ENCODE data around the gene KIF11. TPM values are rescaled to one million over a fixed set of nuclear protein-coding genes. Genes with fewer than 3 reads are reported as not detected.
"Not testable (repeated sequence)": the region's sequence is repeated elsewhere in the genome, so short reads cannot be mapped to it uniquely, and the experiment has no call there.

The KIF11 gene
- polyA plus RNA-seq, 6 donors from 2014 or later, result 0.41 to 1.1 (median 0.60) TPM; not detected in 1

DNA sequence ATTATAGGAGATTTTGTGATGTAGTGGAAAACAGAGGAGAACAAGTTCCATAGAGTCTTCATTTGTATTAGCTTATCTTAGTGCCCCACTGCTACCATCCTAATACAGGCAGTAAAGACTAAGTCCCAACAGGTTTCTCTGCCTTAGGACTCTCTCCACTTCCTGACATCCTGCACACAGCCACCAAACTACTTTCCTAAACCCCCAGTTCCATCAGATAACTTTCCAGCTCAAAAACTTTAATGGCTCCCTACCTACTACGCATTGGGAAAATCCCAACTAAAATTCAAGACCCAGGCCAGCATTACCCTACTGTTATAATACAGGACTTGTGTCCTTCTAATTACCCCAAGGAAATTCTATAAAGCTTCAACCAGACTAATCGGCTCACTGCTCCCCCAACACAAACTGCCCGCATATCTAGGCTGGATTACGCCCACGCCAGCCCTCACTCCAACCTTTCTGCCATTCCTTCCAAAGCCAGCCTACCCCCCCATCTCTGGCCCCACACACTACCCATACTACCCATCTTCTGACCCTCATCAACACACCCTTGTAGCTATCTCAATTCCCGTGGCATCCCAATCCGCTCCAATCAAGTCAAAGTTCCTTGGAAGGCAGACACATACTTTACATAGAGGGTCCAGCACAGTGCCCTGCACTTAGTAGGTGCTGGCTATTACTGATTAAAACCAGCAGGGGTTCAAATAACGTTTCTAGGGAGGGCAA lies 20.4 kb upstream of the KIF11 start:
- no peaks in the 10 kb centered on the region for H3K27me3 Mint-ChIP-seq
- peak overlapping the region in 3 of 6 donors; percentile 0 to 78 (median 64) for H3K27ac Mint-ChIP-seq
- peak overlapping the region; percentile 77 to 97 (median 94) for H3K4me3 Mint-ChIP-seq
- H3K9me3 Mint-ChIP-seq, result no peaks in the 10 kb centered on the region
- DNase-seq (no peak), ATAC-seq (ENCODE audit: low read depth in 2 of 2) (no peak)
- H3K36me3 Mint-ChIP-seq, result no peaks in the 10 kb centered on the region
- peaks cover 18 to 49% (median 32%) of the 10 kb centered on the region in 3 donors for H3K4me1 Mint-ChIP-seq

DNA sequence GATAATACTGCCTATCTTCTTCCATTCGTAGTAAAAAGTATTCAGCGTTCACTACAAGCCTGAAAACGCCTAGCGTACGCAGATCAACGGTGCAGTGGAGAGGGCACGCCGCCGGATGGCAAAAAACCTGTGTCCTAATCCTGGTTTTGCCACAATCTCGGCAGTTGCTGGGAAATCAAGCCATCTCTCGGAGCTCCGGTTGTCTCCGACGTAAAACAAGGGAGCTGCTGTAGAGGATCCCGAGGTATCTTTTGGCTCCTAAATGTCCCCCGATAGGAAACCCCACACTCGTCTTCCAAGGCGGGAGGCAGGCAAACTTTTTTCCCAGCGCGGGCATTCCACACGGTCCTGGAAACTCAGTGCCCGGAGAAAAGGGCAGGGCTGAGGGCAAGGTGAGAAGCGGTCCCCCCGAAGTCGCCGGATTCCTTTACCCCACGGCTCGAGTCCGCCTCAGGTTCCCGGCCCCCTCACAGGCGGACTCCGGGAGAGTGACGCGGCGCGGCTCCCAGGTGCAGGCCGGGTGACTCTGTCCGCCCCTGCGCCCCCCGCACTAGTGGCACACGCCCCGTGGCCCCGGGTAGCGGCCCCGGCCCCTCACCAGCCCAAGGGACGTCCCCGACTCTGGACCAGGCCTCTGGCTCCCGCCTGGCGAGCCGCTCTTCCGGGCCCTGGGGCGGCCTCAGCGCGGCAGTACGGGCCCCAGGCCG lies 19.7 kb upstream of the KIF11 start:
- ATAC-seq (ENCODE audit: low read depth in 2 of 2), result peak; percentile 8 to 17
- H3K4me1 Mint-ChIP-seq, result peaks cover 13 to 42% (median 26%) of the 10 kb centered on the region in 3 donors

DNA sequence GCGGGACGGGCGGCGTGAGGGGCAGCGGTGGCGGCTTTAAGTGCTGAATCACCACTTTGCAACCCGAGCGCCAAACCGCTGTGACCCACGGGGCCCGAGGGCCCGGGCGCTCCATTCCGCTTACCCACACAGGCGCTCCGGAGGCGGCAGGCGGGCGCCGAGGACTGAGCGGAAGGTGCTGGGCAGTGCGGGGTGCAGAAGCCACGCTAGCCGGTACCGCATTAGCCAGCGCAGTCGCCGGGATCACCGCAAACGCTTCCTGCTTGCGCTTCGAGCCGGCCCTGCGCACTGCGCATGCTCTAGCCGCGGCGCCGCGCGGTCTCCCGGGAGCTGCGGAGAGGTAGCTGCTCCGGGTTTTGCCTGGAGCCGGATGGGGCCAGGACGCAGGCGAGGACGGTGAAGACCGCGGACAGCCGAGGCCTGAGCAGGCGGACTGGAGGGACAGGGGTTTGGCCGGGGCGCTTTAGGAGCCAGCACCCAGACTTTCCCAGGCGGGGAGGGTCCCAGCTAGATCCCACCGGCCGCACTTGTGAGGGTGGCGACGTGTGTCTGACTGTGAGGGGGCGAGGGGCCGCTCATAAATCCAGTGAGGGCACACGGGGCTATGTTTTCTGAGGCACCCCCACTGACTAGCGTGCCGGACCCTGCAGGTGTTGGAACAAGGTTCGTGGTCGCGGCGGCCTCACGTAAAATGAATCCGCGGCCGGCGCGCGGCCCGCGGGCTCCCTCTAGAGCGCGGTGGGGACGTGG lies 19.0 kb upstream of the KIF11 start, which contains the start of gene IDE:
IDE (minus strand) TSS at position 296 of the 750 bp plus-strand sequence; CDS start at position 222, 74 bp downstream.
- H3K4me1 Mint-ChIP-seq, result peaks cover 13 to 42% (median 26%) of the 10 kb centered on the region in 3 donors
- H3K9me3 Mint-ChIP-seq, result no peaks in the 10 kb centered on the region
- peak within 1 kb of the TSS; percentile 70 to 95 (median 88) for H3K27ac Mint-ChIP-seq
- peak within 1 kb of the TSS; percentile 77 to 97 (median 94) for H3K4me3 Mint-ChIP-seq
- DNase-seq (peak; percentile 79), ATAC-seq (ENCODE audit: low read depth in 2 of 2) (peak; percentile 81)
- H3K27me3 Mint-ChIP-seq, result no peaks in the 10 kb centered on the region
- no peaks in the 10 kb centered on the region for H3K36me3 Mint-ChIP-seq

More for the DNA sequence above, 19.7 kb upstream of the KIF11 start:
- peak; percentile 18 for DNase-seq
- Mint-ChIP-seq H3K36me3 (no peaks in the 10 kb centered on the region), H3K4me3 (peak overlapping the region; percentile 77 to 97 (median 94)), H3K9me3 (no peaks in the 10 kb centered on the region), H3K27me3 (no peaks in the 10 kb centered on the region), H3K27ac (peak overlapping the region in 4 of 6 donors; percentile 50 to 70 (median 67))

DNA sequence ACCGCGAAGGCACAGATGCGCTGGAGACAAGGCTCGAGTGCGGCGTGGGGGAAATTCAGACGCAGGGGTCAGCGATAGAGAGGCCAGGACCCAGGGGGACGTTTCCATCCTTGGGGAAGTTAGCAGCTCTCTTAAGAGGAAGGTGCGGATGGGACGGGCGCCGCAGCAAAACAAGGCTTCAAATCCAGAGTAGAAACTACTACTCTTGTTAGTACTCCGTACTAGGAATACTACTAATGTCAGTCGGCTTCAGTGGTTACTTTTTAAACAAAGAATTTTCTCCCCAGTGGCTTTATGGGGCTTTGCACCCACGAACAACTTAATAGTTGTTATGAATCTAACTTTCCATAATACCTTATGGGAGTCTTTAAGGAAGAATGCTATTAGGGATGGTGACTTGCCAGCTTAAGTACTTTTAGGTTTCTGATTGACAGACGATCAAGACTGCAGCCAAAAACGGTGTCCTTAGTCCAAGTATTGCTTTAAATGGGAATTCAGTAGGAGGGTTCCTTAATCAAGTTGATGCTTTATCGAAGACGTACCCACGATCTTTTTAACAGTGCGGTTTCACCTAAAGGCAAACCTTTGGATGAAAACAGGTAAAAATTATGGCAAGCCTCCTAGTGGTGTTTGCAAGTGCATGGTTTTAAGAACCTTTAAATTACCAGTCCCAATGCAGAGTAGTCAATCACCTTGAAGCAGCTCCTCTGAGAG lies 18.2 kb upstream of the KIF11 start:
- H3K36me3 Mint-ChIP-seq, result no peaks in the 10 kb centered on the region
- no peaks in the 10 kb centered on the region for H3K27me3 Mint-ChIP-seq
- ATAC-seq (ENCODE audit: low read depth in 2 of 2) (peak; percentile 52 to 55), DNase-seq (no peak)
- H3K27ac Mint-ChIP-seq, result peak overlapping the region; percentile 67 to 95 (median 88)
- H3K4me3 Mint-ChIP-seq, result peak overlapping the region; percentile 77 to 97 (median 94)
- no peaks in the 10 kb centered on the region for H3K9me3 Mint-ChIP-seq
- peaks cover 9 to 37% (median 26%) of the 10 kb centered on the region in 3 donors for H3K4me1 Mint-ChIP-seq

DNA sequence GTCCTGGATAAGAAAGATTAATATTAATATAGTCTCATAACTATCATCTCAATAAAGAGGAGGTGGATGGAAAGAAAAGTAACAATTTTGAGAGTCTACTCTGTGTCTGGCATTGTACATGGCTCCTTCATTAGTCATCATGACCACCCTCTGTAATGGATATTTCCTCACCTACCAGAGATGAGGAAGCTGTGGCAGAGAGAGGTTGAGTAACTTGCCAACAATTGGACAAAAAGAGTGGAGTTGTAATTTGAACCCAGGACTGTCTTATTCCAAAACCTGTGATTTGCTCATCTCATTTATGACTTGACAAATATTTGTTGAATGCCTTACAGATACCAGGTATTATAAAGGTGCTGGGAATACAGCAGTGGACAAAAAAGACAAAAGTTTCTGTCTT lies 17.0 kb upstream of the KIF11 start:
- Mint-ChIP-seq H3K27me3 (no peaks in the 10 kb centered on the region), H3K4me1 (peaks cover 9 to 35% (median 26%) of the 10 kb centered on the region in 3 donors), H3K4me3 (peak overlapping the region in 2 of 8 donors; percentile 59 to 70), H3K27ac (peak overlapping the region in 1 of 6 donors; percentile 37), H3K9me3 (no peaks in the 10 kb centered on the region), H3K36me3 (no peaks in the 10 kb centered on the region)
- no peak for DNase-seq
- no peak for ATAC-seq (ENCODE audit: low read depth in 2 of 2)

DNA sequence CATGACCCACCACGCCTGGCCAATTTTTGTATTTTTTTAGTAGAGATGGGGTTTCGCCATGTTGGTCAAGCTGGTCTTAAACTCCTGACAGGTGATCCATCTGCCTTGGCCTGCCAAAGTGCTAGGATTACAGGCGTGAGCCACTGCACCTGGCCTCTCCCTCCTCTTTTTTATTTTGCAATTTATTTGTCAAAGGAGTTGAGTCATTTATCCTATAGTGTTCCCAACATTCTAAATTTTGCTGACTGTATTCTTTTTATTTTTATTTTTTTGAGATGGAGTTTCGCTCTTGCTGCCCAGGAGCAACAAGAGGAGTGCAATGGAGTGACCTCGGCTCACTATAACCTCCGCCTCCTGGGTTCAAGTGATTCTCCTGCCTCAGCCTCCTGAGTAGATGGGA lies 10.6 kb upstream of the KIF11 start:
- H3K4me3 Mint-ChIP-seq; H3K9me3 Mint-ChIP-seq; ATAC-seq (ENCODE audit: low read depth in 2 of 2); H3K27ac Mint-ChIP-seq; H3K36me3 Mint-ChIP-seq; DNase-seq; H3K4me1 Mint-ChIP-seq; H3K27me3 Mint-ChIP-seq: not testable (repeated sequence)

DNA sequence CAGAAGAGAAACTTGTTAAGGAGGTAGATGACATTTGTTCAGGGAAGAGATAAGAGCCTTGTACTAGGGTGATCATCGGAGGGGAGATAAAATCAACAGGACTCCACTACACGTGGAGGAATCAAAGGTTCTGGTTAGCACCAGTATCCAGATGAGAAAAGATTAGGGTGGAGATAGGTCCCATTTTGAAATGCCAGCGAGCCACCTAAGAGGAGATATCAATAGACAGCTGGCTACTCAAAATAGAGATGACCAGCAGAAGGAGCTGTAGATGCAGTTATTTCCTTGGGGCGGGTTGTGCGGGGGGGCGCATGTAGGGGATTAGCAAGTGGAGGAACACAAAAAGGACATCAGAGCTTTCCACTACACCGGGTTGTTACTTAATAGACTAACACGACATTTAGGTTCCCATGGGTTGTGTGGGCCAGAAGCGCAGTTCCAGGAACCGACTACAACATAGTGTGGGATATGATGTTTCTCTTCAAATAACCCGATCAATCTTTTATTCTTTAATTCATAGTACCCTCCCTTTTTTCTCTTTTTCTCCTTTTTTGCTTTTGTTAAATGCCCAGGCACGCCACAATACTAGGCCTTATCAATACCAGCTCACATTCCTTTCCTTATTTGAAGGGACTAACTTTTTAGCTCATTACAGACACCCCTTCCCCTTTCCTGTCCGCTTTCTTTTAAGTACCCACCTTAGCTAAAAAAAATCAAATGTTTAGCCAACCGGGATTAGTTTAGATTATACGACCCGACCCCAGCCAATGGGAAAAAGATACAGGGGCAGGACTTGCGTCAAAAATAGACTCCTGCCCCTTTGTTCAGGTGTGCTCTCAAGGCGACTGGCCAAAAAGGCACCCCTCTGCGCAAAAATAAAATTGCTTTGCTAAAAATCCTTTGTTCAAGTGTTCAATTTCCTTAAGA lies 2.0 kb upstream of the KIF11 start:
- peak; percentile 5 to 8 for ATAC-seq (ENCODE audit: low read depth in 2 of 2)
- peak overlapping the region; percentile 98 to 100 (median 99) for H3K27ac Mint-ChIP-seq
- H3K4me1 Mint-ChIP-seq, result peaks cover 26 to 37% (median 27%) of the 10 kb centered on the region in 3 donors
- H3K27me3 Mint-ChIP-seq, result no peaks in the 10 kb centered on the region
- peaks cover 0 to 4% (median 0%) of the 10 kb centered on the region in 7 donors for H3K9me3 Mint-ChIP-seq
- H3K4me3 Mint-ChIP-seq, result peak overlapping the region; percentile 92 to 100 (median 98)
- peak; percentile 43 for DNase-seq
- no peaks in the 10 kb centered on the region for H3K36me3 Mint-ChIP-seq

DNA sequence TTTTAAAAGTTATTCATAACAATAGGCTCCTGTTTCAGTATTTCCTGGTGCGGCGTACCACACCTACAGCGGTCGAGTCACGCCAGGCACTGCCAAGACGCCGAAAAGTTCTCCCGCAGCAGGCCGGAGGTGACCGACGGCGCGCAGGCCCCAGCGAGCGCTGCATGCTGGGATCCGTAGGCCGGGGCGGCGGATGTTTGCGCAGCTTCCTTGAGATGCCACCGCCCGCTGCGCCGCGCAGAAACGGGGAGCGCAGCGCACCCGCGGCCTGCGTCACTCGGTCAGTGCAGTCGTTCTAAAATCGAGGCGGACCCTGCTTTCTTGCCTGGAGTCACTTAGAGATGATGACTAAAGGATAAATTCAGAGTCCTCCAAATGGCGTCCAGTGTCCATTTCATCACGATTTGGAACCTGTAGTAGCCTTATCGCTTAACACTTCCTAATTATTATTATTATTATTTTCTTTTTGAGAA lies 1.3 kb upstream of the KIF11 start:
- DNase-seq (peak; percentile 90), ATAC-seq (ENCODE audit: low read depth in 2 of 2) (peak; percentile 83 to 85)
- Mint-ChIP-seq H3K4me1 (peaks cover 26 to 37% (median 27%) of the 10 kb centered on the region in 3 donors), H3K27me3 (no peaks in the 10 kb centered on the region), H3K36me3 (no peaks in the 10 kb centered on the region), H3K4me3 (peak overlapping the region; percentile 94 to 100 (median 98)), H3K9me3 (peaks cover 0 to 4% (median 0%) of the 10 kb centered on the region in 7 donors), H3K27ac (peak overlapping the region; percentile 99 to 100 (median 99))

DNA sequence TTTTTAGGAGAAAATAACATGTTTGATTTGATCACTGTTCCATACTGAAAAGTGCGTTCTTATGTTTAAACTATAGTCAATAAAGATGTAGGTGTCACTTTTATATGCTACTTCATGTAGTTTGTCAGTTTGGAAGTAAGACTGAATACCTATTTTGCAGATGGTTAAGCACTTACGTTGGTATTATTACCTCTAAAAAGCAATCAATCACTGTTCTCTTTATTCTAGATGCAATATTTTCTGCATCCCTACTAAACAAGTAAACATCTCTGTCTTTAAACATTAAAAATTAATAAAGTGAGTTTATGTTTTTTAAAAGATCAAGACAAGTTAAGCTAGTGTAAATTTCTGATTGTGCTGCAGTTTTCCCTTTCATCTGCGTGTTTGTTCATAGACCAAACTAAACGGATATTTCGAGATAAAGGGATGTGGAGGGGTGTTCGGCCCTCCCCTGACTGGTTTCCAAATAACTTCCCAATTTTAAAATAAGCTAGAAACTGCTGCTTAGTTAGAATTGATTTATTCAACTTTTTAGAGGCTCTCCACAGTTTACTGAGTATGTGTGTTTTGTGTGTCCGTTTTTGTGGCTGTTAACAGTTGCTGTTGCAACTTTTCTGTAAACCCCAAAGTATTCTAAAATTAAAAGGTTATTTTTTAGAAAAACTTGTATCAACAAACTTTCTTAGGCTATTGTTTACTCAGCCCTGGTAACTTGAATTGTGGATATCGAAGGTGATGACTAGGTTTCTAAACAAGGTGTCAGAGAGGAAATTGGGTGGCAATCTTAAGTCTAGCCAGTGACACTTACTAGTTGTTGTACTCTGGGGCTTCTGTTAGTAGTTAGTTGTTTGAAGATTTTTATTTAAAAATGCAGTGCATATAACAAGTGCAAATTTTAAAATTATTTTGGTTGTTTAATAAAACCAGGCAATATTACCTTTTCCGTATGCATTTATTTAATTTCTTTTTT lies 974 bp downstream of the KIF11 start:
- no peaks in the 10 kb centered on the region for H3K27me3 Mint-ChIP-seq
- peak overlapping the region; percentile 94 to 100 (median 98) for H3K4me3 Mint-ChIP-seq
- no peak for DNase-seq
- H3K36me3 Mint-ChIP-seq, result no peaks in the 10 kb centered on the region
- ATAC-seq (ENCODE audit: low read depth in 2 of 2), result no peak
- H3K9me3 Mint-ChIP-seq, result peaks cover 0 to 4% (median 0%) of the 10 kb centered on the region in 7 donors
- peak overlapping the region in 3 of 6 donors; percentile 20 to 100 (median 21) for H3K27ac Mint-ChIP-seq
- peaks cover 26 to 37% (median 27%) of the 10 kb centered on the region in 3 donors for H3K4me1 Mint-ChIP-seq

DNA sequence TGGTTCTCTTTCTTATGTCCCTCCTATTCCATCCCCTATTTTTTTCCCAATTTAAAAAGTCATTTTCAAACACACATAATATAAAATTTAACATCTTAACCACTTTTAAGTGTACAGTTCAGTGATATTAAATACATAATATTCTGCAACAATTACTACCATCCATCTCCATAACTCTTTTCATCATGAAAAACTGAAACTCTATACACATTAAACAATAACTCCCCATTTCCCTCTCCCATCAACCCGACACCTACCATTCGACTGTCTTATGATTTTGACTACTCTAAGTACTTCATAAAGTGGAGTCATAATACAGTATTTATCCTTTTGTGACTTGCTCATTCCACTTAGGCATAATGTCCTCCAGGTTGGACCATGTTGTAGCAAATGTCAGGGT lies 2.6 kb downstream of the KIF11 start:
- H3K27me3 Mint-ChIP-seq, result no peaks in the 10 kb centered on the region
- peaks cover 0 to 1% (median 0%) of the 10 kb centered on the region in 7 donors for H3K9me3 Mint-ChIP-seq
- no peaks in the 10 kb centered on the region for H3K36me3 Mint-ChIP-seq
- DNase-seq (no peak), ATAC-seq (ENCODE audit: low read depth in 2 of 2) (no peak)
- no peak overlapping the region for H3K27ac Mint-ChIP-seq
- H3K4me3 Mint-ChIP-seq, result peak overlapping the region in 3 of 8 donors; percentile 11 to 37 (median 26)
- H3K4me1 Mint-ChIP-seq, result peaks cover 22 to 32% (median 22%) of the 10 kb centered on the region in 3 donors

DNA sequence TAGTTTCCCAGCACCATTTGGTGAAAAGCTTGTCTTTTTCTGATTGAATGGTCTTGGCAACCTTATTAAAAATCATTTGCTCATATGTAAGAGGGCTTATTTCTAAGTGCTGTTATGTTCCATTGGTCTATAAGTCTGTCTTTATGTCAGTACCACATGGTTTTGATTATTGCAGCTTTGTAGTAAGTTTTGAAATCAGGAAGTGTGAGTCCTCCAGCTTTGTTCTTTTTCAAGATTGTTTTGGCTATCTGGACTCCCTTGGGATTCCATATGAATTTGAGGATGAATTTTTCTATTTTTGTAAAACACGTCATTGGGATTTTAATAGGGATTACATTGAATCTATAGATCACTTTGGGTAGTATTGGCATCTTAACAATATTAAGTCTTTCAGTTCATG lies 5.4 kb downstream of the KIF11 start:
- H3K4me3 Mint-ChIP-seq, result no peak overlapping the region
- peaks cover 0 to 9% (median 7%) of the 10 kb centered on the region in 3 donors for H3K4me1 Mint-ChIP-seq
- DNase-seq (no peak), ATAC-seq (ENCODE audit: low read depth in 2 of 2) (no peak)
- H3K36me3 Mint-ChIP-seq, result no peaks in the 10 kb centered on the region
- H3K27me3 Mint-ChIP-seq, result no peaks in the 10 kb centered on the region
- H3K27ac Mint-ChIP-seq, result no peak overlapping the region
- H3K9me3 Mint-ChIP-seq, result no peaks in the 10 kb centered on the region

Data from naive B cell (primary cell).